ENCODE measurements around the gene OPN4. TPM values are rescaled to one million over a fixed set of nuclear protein-coding genes. Genes with fewer than 3 reads are reported as not detected.

The OPN4 gene
- polyA plus RNA-seq, 1 of the 3 experiments (the other 2 are of a cell fraction): 0.03 TPM

DNA sequence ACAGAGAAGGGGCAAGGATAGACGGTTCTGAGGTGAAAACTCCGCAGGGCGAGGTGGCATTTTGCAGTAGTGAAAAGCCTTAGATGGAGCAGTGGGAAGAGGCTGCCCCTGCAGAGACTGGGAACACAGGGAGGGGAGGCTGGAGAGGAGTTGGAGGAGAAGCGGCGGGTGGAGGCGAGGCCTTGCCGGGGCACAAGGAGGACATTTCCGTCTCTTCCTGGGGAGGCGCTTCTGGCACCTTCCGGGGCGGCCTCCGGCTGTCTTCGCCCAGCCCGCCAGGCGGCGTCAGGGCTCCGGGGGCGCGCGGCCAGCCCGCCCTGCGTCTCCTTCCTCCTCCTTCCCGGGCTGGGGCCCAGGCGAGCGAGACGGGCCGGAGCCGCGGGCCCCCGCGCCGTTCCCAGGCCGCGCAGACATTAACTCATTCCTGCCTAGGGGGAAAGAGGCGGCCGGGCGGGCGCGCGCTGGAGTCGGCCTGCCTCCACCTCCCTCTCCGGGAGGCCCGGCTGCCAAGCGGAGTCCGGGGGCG lies 56.7 kb downstream of the OPN4 start:
- Histone ChIP-seq H4K20me1 (ENCODE audit: insufficient read depth) (no peaks in the 10 kb centered on the region), H3K36me3 (replicated peaks in 1 of 2; ENCODE audit: control insufficient read depth in 1 of 2, insufficient read depth in 2 of 2, low read length in 1 of 2) (no peaks in the 10 kb centered on the region), H3K79me2 (ENCODE audit: insufficient read depth) (no peaks in the 10 kb centered on the region; the same call in 1 of the 2 replicates), H2AFZ (ENCODE audit: low read depth) (peak overlapping the region; percentile 93), H3K9me2 (no peaks in the 10 kb centered on the region), H3K4me2 (peak overlapping the region; percentile 86; the same call in 1 of the 2 replicates), H3K9me3 (no peaks in the 10 kb centered on the region), H3K9ac (peak overlapping the region; percentile 85), H3K27ac (ENCODE audit: low read depth in 2 of 2, low read length in 1 of 2) (peak overlapping the region; percentile 65 to 75), H3K4me3 (ENCODE audit: low read depth in 2 of 2, low read length in 1 of 2) (peak overlapping the region; percentile 61 to 64), H3F3A (replicated peaks; ENCODE audit: insufficient read depth) (peaks cover 10% of the 10 kb centered on the region), H3K27me3 (ENCODE audit: insufficient read depth) (no peaks in the 10 kb centered on the region), H3K4me1 (ENCODE audit: control insufficient read depth in 1 of 2, insufficient read depth in 2 of 2, low read depth in 1 of 2, low read length in 1 of 2) (peaks cover 10 to 11% of the 10 kb centered on the region in 2 experiments; a peak in 2 of 4 replicates)
- ChIA-PET CTCF (interaction anchor here (1.4 to 1.9 kb wide), 3 partner anchors 25 to 188 kb away, joined by 4 to 18 read pairs (median 4); no protein-coding TSS in a partner anchor), POLR2A (interaction anchor here (2.3 to 2.4 kb wide), 2 partner anchors 45 to 189 kb away, joined by 8 to 18 read pairs; partner anchors contain the start of gene BMPR1A)
- 0 out of 2 replicates have a peak, but pooled peaks have one; percentile 22 for TF ChIP-seq TEAD4 (IDR thresholded peaks at IDR 0.05; ENCODE audit: borderline replicate concordance, insufficient read depth)
- TF ChIP-seq NRF1 (IDR thresholded peaks at IDR 0.05; ENCODE audit: low read depth, low read length): no peak; the same call in 1 of the 2 replicates
- no peak; a peak in 1 of 4 replicates for TF ChIP-seq EP300 (IDR thresholded peaks at IDR 0.05; ENCODE audit: borderline replicate concordance in 1 of 2, low read depth in 1 of 2, low read length in 1 of 2)
- TF ChIP-seq RCOR1 (IDR thresholded peaks at IDR 0.05; ENCODE audit: low read length): no peak
- TF ChIP-seq GABPA (IDR thresholded peaks at IDR 0.05; ENCODE audit: low read depth): peak; percentile 68
- peak; percentile 26; the same call in 1 of the 2 replicates for TF ChIP-seq NFIC (IDR thresholded peaks at IDR 0.05; ENCODE audit: borderline replicate concordance)
- peak; percentile 86 for TF ChIP-seq SMC3 (IDR thresholded peaks at IDR 0.05; ENCODE audit: low read depth, low read length)
- TF ChIP-seq RAD21 (IDR thresholded peaks at IDR 0.05; ENCODE audit: low read length): peak; percentile 68
- TF ChIP-seq, protein P1, sequence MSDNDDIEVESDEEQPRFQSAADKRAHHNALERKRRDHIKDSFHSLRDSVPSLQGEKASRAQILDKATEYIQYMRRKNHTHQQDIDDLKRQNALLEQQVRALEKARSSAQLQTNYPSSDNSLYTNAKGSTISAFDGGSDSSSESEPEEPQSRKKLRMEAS (IDR thresholded peaks at IDR 0.05; ENCODE audit: low read depth): peak; percentile 65; the same call in 1 of the 2 replicates
- peak; percentile 35; the same call in 1 of the 2 replicates for TF ChIP-seq YY1 (IDR thresholded peaks at IDR 0.05; ENCODE audit: low read depth)
- TF ChIP-seq, protein P2, sequence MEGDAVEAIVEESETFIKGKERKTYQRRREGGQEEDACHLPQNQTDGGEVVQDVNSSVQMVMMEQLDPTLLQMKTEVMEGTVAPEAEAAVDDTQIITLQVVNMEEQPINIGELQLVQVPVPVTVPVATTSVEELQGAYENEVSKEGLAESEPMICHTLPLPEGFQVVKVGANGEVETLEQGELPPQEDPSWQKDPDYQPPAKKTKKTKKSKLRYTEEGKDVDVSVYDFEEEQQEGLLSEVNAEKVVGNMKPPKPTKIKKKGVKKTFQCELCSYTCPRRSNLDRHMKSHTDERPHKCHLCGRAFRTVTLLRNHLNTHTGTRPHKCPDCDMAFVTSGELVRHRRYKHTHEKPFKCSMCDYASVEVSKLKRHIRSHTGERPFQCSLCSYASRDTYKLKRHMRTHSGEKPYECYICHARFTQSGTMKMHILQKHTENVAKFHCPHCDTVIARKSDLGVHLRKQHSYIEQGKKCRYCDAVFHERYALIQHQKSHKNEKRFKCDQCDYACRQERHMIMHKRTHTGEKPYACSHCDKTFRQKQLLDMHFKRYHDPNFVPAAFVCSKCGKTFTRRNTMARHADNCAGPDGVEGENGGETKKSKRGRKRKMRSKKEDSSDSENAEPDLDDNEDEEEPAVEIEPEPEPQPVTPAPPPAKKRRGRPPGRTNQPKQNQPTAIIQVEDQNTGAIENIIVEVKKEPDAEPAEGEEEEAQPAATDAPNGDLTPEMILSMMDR (IDR thresholded peaks at IDR 0.05): peak; percentile 72
- TF ChIP-seq, protein P3, sequence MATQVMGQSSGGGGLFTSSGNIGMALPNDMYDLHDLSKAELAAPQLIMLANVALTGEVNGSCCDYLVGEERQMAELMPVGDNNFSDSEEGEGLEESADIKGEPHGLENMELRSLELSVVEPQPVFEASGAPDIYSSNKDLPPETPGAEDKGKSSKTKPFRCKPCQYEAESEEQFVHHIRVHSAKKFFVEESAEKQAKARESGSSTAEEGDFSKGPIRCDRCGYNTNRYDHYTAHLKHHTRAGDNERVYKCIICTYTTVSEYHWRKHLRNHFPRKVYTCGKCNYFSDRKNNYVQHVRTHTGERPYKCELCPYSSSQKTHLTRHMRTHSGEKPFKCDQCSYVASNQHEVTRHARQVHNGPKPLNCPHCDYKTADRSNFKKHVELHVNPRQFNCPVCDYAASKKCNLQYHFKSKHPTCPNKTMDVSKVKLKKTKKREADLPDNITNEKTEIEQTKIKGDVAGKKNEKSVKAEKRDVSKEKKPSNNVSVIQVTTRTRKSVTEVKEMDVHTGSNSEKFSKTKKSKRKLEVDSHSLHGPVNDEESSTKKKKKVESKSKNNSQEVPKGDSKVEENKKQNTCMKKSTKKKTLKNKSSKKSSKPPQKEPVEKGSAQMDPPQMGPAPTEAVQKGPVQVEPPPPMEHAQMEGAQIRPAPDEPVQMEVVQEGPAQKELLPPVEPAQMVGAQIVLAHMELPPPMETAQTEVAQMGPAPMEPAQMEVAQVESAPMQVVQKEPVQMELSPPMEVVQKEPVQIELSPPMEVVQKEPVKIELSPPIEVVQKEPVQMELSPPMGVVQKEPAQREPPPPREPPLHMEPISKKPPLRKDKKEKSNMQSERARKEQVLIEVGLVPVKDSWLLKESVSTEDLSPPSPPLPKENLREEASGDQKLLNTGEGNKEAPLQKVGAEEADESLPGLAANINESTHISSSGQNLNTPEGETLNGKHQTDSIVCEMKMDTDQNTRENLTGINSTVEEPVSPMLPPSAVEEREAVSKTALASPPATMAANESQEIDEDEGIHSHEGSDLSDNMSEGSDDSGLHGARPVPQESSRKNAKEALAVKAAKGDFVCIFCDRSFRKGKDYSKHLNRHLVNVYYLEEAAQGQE (IDR thresholded peaks at IDR 0.05; ENCODE audit: low read depth, low read length): no peak
- TF ChIP-seq, protein P4, sequence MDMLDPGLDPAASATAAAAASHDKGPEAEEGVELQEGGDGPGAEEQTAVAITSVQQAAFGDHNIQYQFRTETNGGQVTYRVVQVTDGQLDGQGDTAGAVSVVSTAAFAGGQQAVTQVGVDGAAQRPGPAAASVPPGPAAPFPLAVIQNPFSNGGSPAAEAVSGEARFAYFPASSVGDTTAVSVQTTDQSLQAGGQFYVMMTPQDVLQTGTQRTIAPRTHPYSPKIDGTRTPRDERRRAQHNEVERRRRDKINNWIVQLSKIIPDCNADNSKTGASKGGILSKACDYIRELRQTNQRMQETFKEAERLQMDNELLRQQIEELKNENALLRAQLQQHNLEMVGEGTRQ (IDR thresholded peaks at IDR 0.05; ENCODE audit: borderline replicate concordance, low read depth, low read length): no peak
- TF ChIP-seq RFX5 (IDR thresholded peaks at IDR 0.05; ENCODE audit: low read length): no peak
- TF ChIP-seq TCF12 (IDR thresholded peaks at IDR 0.05): peak; percentile 23; the same call in 1 of the 2 replicates
- TF ChIP-seq RXRA (IDR thresholded peaks at IDR 0.05; ENCODE audit: borderline replicate concordance, low read depth): no peak
- TF ChIP-seq ELF1 (IDR thresholded peaks at IDR 0.05): peak; percentile 52; the same call in 1 of the 2 replicates
- TF ChIP-seq, protein P5, sequence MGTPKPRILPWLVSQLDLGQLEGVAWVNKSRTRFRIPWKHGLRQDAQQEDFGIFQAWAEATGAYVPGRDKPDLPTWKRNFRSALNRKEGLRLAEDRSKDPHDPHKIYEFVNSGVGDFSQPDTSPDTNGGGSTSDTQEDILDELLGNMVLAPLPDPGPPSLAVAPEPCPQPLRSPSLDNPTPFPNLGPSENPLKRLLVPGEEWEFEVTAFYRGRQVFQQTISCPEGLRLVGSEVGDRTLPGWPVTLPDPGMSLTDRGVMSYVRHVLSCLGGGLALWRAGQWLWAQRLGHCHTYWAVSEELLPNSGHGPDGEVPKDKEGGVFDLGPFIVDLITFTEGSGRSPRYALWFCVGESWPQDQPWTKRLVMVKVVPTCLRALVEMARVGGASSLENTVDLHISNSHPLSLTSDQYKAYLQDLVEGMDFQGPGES (IDR thresholded peaks at IDR 0.05; ENCODE audit: low read depth, low read length): no peak
- TF ChIP-seq FOXM1 (IDR thresholded peaks at IDR 0.05; ENCODE audit: low read depth): no peak
- TF ChIP-seq TAF1 (IDR thresholded peaks at IDR 0.05; ENCODE audit: borderline replicate concordance, low read depth, low read length): 0 out of 2 replicates have a peak, but pooled peaks have one; percentile 48
- no peak for TF ChIP-seq GATA2 (CRISPR knock-in tag; IDR thresholded peaks at IDR 0.05)
- TF ChIP-seq CHD2 (IDR thresholded peaks at IDR 0.05; ENCODE audit: low read length, partially characterized antibody): peak; percentile 15
- peak; percentile 97 for DNase-seq
- 14% methylated on average over 23 of the region's 46 CpGs for WGBS (ENCODE audit: low lambda C conversion rate)
